Cortex of kidney (tissue), 1 donor: Measurements from ENCODE around the gene CPA1.

Source experiments
- DNase-seq: peaks from one replicate; lab custom pipeline; 2025; lab: John Stamatoyannopoulos, UW

The CPA1 gene

DNA sequence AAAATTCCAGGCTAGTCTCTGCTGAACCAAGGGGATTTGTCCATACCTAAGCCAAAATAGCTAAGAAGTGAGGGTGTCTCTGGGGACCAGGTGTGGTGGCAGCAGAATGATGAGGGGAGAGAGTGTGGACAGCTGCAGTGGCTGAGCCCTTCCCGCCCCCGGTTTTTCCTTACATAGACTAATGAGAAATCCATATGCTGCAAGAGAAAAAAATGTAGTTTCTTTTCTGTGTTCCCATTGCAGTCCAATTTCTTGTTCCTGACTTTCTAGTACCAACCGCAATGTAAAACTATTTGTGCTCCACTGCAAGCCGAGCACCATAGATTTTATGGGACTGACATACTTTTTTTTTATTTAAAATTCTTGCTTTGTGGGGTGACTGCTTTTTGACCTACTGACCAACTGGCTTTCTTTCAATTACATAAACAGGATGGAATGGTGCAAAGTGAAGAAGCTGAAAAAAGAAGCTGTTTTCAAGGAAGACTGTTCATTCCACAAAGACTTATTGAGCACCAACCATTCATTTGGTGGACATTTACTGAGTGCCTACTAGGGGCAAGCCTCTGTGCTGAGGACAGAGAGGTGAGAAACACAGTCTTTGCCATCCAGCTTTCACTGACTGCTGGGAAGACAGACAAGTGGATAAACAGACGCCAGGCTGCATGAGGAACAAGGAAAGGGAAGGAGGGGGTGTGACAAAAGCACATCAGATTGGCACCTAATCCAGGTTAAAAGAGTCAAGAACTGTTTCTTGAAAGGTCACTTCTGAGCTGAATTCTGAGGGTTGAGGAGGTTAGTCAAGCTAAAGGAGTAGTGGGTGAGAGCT lies 50.8 kb downstream of the CPA1 start:
- DNase-seq, result no peak

DNA sequence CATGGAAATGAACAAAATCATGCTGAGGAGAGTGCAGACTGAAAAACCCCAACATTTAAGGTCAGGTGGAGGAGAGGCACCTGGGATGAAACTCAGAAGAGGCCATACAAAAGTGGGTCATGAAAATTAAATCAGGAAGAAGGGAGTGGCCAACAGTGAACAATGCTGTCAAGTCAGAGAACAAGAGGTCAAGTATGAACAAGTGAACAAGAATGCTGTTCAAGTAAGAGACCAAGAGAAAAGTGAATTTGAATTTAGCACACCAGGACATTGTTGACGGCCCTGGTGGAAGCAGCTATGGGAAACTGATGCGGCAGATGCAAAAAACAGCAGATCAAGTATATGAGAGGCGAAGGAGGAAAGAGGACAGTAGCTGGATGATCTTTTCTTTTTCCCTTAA lies 52.6 kb downstream of the CPA1 start:
- no peak for DNase-seq

DNA sequence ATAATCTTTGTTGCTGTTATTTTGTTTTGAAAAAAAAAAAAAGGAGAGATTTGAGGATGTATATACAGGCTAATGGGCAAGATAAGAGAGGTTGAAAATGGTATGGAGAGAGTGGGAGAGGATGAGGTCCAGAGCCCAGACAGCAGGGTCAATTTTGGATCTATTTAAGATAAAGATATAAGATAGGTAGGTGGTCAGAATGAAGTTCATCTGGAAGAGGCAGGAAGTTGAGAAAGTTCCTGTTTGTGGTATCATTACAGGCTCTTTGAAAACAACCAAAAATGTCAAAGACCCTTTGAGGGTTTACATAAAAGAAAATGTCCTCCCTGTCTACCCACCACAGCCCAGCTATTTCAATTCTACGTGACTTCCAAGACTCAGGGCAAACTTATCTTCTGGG lies 53.0 kb downstream of the CPA1 start:
- no peak for DNase-seq

DNA sequence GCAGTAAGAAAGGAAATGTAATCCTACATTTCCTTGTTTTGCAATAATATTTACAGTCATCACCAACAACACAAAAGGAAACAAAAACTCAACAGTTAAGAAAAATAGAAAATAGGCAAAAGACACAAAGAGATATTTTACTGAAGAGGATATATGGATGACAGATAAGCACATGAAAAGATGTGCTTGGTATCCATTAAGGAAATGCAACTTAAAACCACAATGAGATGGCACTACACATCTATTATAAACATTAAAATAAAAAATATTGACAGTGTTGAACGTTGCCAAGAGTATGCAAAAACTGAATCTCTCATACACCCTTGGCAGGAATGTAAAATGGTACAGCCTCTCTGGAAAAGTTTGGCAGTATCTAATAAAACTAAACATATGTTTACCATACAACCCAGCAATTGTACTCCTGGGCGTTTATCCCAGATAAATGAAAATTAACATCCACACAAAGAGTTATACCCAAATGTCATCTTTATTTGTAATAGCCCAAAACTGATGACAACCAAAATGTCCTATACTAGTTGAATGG lies 55.1 kb downstream of the CPA1 start:
- no peak for DNase-seq

DNA sequence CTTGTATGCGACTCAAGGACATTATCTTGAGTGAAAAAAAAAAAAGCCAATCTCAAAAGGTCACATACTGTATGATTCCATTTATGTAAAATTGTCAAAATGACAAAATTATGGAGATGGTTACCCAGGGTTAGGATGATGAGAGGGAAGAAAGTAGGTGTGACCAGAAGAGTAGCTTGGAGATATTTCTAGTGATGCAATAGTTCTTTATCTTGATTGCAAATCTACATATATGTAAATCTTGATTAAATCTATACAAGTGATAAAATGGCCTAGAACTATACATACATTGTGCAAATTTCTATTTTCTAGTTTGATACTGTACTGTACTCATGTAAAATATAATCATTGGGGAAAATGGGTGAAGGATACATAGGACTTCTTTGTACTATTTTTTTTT lies 56.0 kb downstream of the CPA1 start:
- DNase-seq, result no peak
